Activated T-helper 2 cell treated with anti-CD3 and anti-CD28 coated beads, Interferon-gamma antibody, Interleukin-2, Interleukin-4, amounts not matched to agents 10 μg/mL and 5 μg/mL and 100 μg/mL, durations not matched to agents 14 hours and 24 hours and 36 hours (primary cell): Measurements from ENCODE around the gene AMBP. TPM values are rescaled to one million over a fixed set of nuclear protein-coding genes. Genes with fewer than 3 reads are reported as not detected.

ENCODE experiments used
- DNase-seq: peaks from one replicate; pipeline ENCODE4 v3.0.0; 2021; ENCODE audit warnings: low spot score
- H3K27ac Mint-ChIP-seq: one replicate; pipeline ENCODE4 v1.8.0; 2021; ENCODE audit warnings: mixed read lengths
- H3K27me3 Mint-ChIP-seq: one replicate; pipeline ENCODE4 v1.8.0; 2021; ENCODE audit warnings: low read depth, mixed read lengths
- H3K36me3 Mint-ChIP-seq: one replicate; pipeline ENCODE4 v1.8.0; 2021; ENCODE audit warnings: low read depth, mixed read lengths
- H3K4me1 Mint-ChIP-seq: one replicate; pipeline ENCODE4 v1.8.0; 2021; ENCODE audit warnings: low read depth, mixed read lengths
- H3K4me3 Mint-ChIP-seq: one replicate; pipeline ENCODE4 v1.8.0; 2021; ENCODE audit warnings: low read depth, mild to moderate bottlenecking, moderate library complexity, mixed read lengths
- H3K9me3 Mint-ChIP-seq: one replicate; pipeline ENCODE4 v1.8.0; 2021; ENCODE audit warnings: mixed read lengths
- intact Hi-C: fragments of 100-400 bp; cut with micrococcal nuclease; formaldehyde crosslinking; loops from one replicate; pipeline ENCODE4 v1.15.1; 2023
- total RNA-seq: library from RNA; stranded (reverse); gene quantifications from 2 replicates; pipeline ENCODE4 v1.2.3, GENCODE V29; 2022

Gene AMBP
- total RNA-seq, 1 donor from 2014 or later: not detected

GRCh38 chr9:114070188-114071103 is 7.7 kb downstream of the AMBP start:
- H3K27ac Mint-ChIP-seq: no peak overlapping the region
- DNase-seq: no peak
- H3K27me3 Mint-ChIP-seq: peaks cover 1% of the 10 kb centered on the region
- no peaks in the 10 kb centered on the region for H3K36me3 Mint-ChIP-seq
- H3K4me3 Mint-ChIP-seq: no peak overlapping the region
- no peaks in the 10 kb centered on the region for H3K4me1 Mint-ChIP-seq
- no peaks in the 10 kb centered on the region for H3K9me3 Mint-ChIP-seq
- intact Hi-C loops: no loop called here

GRCh38 chr9:114069476-114070187 is 8.5 kb downstream of the AMBP start:
- H3K4me3 Mint-ChIP-seq: no peak overlapping the region
- H3K27ac Mint-ChIP-seq: no peak overlapping the region
- intact Hi-C loops: no loop called here
- DNase-seq: no peak
- no peaks in the 10 kb centered on the region for H3K27me3 Mint-ChIP-seq
- H3K9me3 Mint-ChIP-seq: no peaks in the 10 kb centered on the region
- H3K36me3 Mint-ChIP-seq: no peaks in the 10 kb centered on the region
- no peaks in the 10 kb centered on the region for H3K4me1 Mint-ChIP-seq

- H3K27me3 Mint-ChIP-seq: peaks cover 2% of the 10 kb centered on the region
- H3K4me3 Mint-ChIP-seq: no peak overlapping the region
- no peak overlapping the region for H3K27ac Mint-ChIP-seq
- DNase-seq: no peak
- intact Hi-C loops: no loop called here
- H3K9me3 Mint-ChIP-seq: no peaks in the 10 kb centered on the region
- H3K36me3 Mint-ChIP-seq: no peaks in the 10 kb centered on the region
- no peaks in the 10 kb centered on the region for H3K4me1 Mint-ChIP-seq
These were observed 12.8 kb downstream of the AMBP start for GRCh38 chr9:114065304-114065703.

- H3K4me3 Mint-ChIP-seq: no peak overlapping the region
- intact Hi-C loops: no loop called here
- no peaks in the 10 kb centered on the region for H3K9me3 Mint-ChIP-seq
- no peaks in the 10 kb centered on the region for H3K4me1 Mint-ChIP-seq
- H3K36me3 Mint-ChIP-seq: no peaks in the 10 kb centered on the region
- peak; percentile 3 for DNase-seq
- H3K27ac Mint-ChIP-seq: no peak overlapping the region
- H3K27me3 Mint-ChIP-seq: peaks cover 2% of the 10 kb centered on the region
These were observed 16.1 kb downstream of the AMBP start for GRCh38 chr9:114061830-114062474.

- intact Hi-C loops: no loop called here
- DNase-seq: no peak
- Mint-ChIP-seq H3K27ac (no peak overlapping the region), H3K9me3 (no peaks in the 10 kb centered on the region), H3K36me3 (no peaks in the 10 kb centered on the region), H3K27me3 (peaks cover 2% of the 10 kb centered on the region), H3K4me3 (no peak overlapping the region), H3K4me1 (no peaks in the 10 kb centered on the region)
These were observed 16.8 kb downstream of the AMBP start for GRCh38 chr9:114061292-114061691.

GRCh38 chr9:114060711-114061110 is 17.4 kb downstream of the AMBP start:
- H3K4me3 Mint-ChIP-seq: no peak overlapping the region
- H3K27me3 Mint-ChIP-seq: peaks cover 2% of the 10 kb centered on the region
- H3K36me3 Mint-ChIP-seq: no peaks in the 10 kb centered on the region
- no peak overlapping the region for H3K27ac Mint-ChIP-seq
- peak; percentile 0 for DNase-seq
- intact Hi-C loops: no loop called here
- no peaks in the 10 kb centered on the region for H3K9me3 Mint-ChIP-seq
- no peaks in the 10 kb centered on the region for H3K4me1 Mint-ChIP-seq

- no peak for DNase-seq
- Mint-ChIP-seq H3K4me3 (no peak overlapping the region), H3K36me3 (no peaks in the 10 kb centered on the region), H3K27me3 (peaks cover 2% of the 10 kb centered on the region), H3K9me3 (no peaks in the 10 kb centered on the region), H3K4me1 (no peaks in the 10 kb centered on the region), H3K27ac (no peak overlapping the region)
- intact Hi-C loops: no loop called here
These were observed 18.0 kb downstream of the AMBP start for GRCh38 chr9:114060070-114060469.

- no peak for DNase-seq
- H3K27ac Mint-ChIP-seq: no peak overlapping the region
- H3K27me3 Mint-ChIP-seq: no peaks in the 10 kb centered on the region
- H3K9me3 Mint-ChIP-seq: no peaks in the 10 kb centered on the region
- no peaks in the 10 kb centered on the region for H3K36me3 Mint-ChIP-seq
- no peaks in the 10 kb centered on the region for H3K4me1 Mint-ChIP-seq
- intact Hi-C loops: no loop called here
- H3K4me3 Mint-ChIP-seq: no peak overlapping the region
These were observed 18.9 kb downstream of the AMBP start for GRCh38 chr9:114059047-114059803.

- intact Hi-C loops: no loop called here
- H3K27ac Mint-ChIP-seq: no peak overlapping the region
- no peak for DNase-seq
These were observed 19.4 kb downstream of the AMBP start for GRCh38 chr9:114058688-114059046.

GRCh38 chr9:114057161-114057885 is 20.8 kb downstream of the AMBP start:
- H3K27ac Mint-ChIP-seq: no peak overlapping the region
- H3K4me3 Mint-ChIP-seq: no peak overlapping the region
- DNase-seq: no peak
- H3K36me3 Mint-ChIP-seq: no peaks in the 10 kb centered on the region
- H3K4me1 Mint-ChIP-seq: no peaks in the 10 kb centered on the region
- no peaks in the 10 kb centered on the region for H3K9me3 Mint-ChIP-seq
- intact Hi-C loops: no loop called here
- H3K27me3 Mint-ChIP-seq: no peaks in the 10 kb centered on the region

More at GRCh38 chr9:114058688-114059046, 19.4 kb downstream of the AMBP start:
- H3K4me1 Mint-ChIP-seq: no peaks in the 10 kb centered on the region
- H3K27me3 Mint-ChIP-seq: no peaks in the 10 kb centered on the region
- H3K4me3 Mint-ChIP-seq: no peak overlapping the region
- no peaks in the 10 kb centered on the region for H3K9me3 Mint-ChIP-seq
- no peaks in the 10 kb centered on the region for H3K36me3 Mint-ChIP-seq

- Mint-ChIP-seq H3K4me3 (no peak overlapping the region), H3K4me1 (no peaks in the 10 kb centered on the region), H3K9me3 (no peaks in the 10 kb centered on the region), H3K36me3 (no peaks in the 10 kb centered on the region), H3K27me3 (no peaks in the 10 kb centered on the region), H3K27ac (no peak overlapping the region)
- no peak for DNase-seq
- intact Hi-C loops: no loop called here
These were observed 21.6 kb downstream of the AMBP start for GRCh38 chr9:114056527-114056926.

- Mint-ChIP-seq H3K36me3 (no peaks in the 10 kb centered on the region), H3K27ac (no peak overlapping the region), H3K4me1 (no peaks in the 10 kb centered on the region), H3K9me3 (no peaks in the 10 kb centered on the region), H3K27me3 (no peaks in the 10 kb centered on the region), H3K4me3 (no peak overlapping the region)
- intact Hi-C loops: no loop called here
- no peak for DNase-seq
These were observed 22.2 kb downstream of the AMBP start for GRCh38 chr9:114055894-114056293.
